ENCODE data around the gene NRCAM. TPM values are rescaled to one million over a fixed set of nuclear protein-coding genes. Genes with fewer than 3 reads are reported as not detected.

The NRCAM gene
- total RNA-seq, 1 experiment from 2014 or later, result 2.7 TPM

DNA sequence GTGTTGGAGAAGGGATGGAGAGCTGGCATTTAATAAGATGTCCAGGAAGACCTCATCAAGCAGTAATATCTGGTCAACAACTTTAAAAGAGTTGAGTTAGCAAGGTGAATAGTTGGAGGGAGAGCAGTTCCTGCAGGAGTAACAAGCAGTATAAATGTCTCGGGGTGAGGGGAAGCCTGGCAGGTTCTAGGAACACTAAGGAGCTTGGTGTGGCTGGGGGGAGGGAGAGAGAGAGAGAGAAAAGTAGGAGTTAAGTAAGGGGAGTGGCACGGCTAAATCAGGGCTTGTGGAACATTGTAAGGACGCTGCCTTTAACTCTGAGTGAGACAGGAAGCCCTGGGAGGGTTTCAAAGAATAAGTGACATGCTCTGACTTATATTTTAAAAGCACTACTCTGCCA, 304.0 kb downstream of the NRCAM start:
- ATAC-seq, result peak; percentile 28; the same call in 1 of the 2 replicates
- H3K36me3 Mint-ChIP-seq, result no peaks in the 10 kb centered on the region
- TF ChIP-seq CBFB (CRISPR knock-in tag; IDR thresholded peaks at IDR 0.05; ENCODE audit: low read depth) (no peak), PRRX2 (CRISPR knock-in tag; IDR thresholded peaks at IDR 0.05) (no peak), HMGA2 (CRISPR knock-in tag; IDR thresholded peaks at IDR 0.05) (no peak), ZNF232 (CRISPR knock-in tag; IDR thresholded peaks at IDR 0.05) (no peak), ETV6 (CRISPR knock-in tag; IDR thresholded peaks at IDR 0.05) (no peak), SP1 (CRISPR knock-in tag; conservative IDR thresholded peaks at IDR 0.05) (no peak), FOXK1 (CRISPR knock-in tag; IDR thresholded peaks at IDR 0.05) (no peak), SOX15 (CRISPR knock-in tag; IDR thresholded peaks at IDR 0.05) (no peak), TP53 (CRISPR knock-in tag; IDR thresholded peaks at IDR 0.05) (no peak), JUN (CRISPR knock-in tag; IDR thresholded peaks at IDR 0.05) (no peak)
- TF ChIP-seq, protein P1, sequence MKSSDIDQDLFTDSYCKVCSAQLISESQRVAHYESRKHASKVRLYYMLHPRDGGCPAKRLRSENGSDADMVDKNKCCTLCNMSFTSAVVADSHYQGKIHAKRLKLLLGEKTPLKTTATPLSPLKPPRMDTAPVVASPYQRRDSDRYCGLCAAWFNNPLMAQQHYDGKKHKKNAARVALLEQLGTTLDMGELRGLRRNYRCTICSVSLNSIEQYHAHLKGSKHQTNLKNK (CRISPR knock-in tag; IDR thresholded peaks at IDR 0.05), result no peak
- TF ChIP-seq, protein P2, sequence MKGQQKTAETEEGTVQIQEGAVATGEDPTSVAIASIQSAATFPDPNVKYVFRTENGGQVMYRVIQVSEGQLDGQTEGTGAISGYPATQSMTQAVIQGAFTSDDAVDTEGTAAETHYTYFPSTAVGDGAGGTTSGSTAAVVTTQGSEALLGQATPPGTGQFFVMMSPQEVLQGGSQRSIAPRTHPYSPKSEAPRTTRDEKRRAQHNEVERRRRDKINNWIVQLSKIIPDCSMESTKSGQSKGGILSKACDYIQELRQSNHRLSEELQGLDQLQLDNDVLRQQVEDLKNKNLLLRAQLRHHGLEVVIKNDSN (CRISPR knock-in tag; IDR thresholded peaks at IDR 0.05), result no peak
- TF ChIP-seq, protein P3, sequence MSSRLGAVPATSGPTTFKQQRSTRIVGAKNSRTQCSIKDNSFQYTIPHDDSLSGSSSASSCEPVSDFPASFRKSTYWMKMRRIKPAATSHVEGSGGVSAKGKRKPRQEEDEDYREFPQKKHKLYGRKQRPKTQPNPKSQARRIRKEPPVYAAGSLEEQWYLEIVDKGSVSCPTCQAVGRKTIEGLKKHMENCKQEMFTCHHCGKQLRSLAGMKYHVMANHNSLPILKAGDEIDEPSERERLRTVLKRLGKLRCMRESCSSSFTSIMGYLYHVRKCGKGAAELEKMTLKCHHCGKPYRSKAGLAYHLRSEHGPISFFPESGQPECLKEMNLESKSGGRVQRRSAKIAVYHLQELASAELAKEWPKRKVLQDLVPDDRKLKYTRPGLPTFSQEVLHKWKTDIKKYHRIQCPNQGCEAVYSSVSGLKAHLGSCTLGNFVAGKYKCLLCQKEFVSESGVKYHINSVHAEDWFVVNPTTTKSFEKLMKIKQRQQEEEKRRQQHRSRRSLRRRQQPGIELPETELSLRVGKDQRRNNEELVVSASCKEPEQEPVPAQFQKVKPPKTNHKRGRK (CRISPR knock-in tag; IDR thresholded peaks at IDR 0.05; ENCODE audit: borderline replicate concordance), result no peak
- TF ChIP-seq, protein P4, sequence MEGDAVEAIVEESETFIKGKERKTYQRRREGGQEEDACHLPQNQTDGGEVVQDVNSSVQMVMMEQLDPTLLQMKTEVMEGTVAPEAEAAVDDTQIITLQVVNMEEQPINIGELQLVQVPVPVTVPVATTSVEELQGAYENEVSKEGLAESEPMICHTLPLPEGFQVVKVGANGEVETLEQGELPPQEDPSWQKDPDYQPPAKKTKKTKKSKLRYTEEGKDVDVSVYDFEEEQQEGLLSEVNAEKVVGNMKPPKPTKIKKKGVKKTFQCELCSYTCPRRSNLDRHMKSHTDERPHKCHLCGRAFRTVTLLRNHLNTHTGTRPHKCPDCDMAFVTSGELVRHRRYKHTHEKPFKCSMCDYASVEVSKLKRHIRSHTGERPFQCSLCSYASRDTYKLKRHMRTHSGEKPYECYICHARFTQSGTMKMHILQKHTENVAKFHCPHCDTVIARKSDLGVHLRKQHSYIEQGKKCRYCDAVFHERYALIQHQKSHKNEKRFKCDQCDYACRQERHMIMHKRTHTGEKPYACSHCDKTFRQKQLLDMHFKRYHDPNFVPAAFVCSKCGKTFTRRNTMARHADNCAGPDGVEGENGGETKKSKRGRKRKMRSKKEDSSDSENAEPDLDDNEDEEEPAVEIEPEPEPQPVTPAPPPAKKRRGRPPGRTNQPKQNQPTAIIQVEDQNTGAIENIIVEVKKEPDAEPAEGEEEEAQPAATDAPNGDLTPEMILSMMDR (IDR thresholded peaks at IDR 0.05), result no peak

DNA sequence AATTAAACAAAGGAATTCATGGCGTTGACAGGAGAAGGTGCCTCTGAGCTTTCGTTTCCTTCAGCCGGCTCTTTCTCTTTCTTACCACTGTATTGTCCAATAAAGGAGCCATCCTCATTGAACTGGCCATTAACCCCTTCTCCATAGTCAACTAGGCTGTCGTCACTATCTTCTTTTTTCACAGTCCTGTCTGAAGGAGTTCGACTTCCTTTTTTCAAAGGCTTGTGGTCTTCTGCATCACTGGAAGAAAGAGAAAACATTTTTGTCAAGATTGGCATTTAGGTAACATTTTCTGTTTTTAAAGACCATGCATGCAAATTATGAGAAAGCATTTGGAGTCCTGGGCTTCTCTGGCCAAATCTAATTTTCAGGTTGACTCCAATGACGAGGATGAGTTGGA, 306.3 kb downstream of the NRCAM start:
- Mint-ChIP-seq H3K36me3 (no peaks in the 10 kb centered on the region), H3K4me1 (peaks cover 3% of the 10 kb centered on the region; the same call in 1 of the 2 replicates), H3K27me3 (ENCODE audit: low read depth) (no peaks in the 10 kb centered on the region), H3K9me3 (no peaks in the 10 kb centered on the region), H3K4me3 (no peak overlapping the region), H3K27ac (no peak overlapping the region)
- ATAC-seq, result no peak
- no peak for DNase-seq (ENCODE audit: low spot score)
- ChIA-PET POLR2A (no interaction called here), CTCF (interaction anchor here (1.8 kb wide), 1 partner anchor 36 kb away, joined by 5 read pairs; no protein-coding TSS in a partner anchor)
- no peak for TF ChIP-seq GABPB1 (CRISPR knock-in tag; IDR thresholded peaks at IDR 0.05)
- TF ChIP-seq, protein P1 (CRISPR knock-in tag; IDR thresholded peaks at IDR 0.05), result no peak
- TF ChIP-seq ZNF671 (CRISPR knock-in tag; IDR thresholded peaks at IDR 0.05), result no peak
- TF ChIP-seq, protein P3 (CRISPR knock-in tag; IDR thresholded peaks at IDR 0.05; ENCODE audit: borderline replicate concordance), result no peak
- TF ChIP-seq, protein P5, sequence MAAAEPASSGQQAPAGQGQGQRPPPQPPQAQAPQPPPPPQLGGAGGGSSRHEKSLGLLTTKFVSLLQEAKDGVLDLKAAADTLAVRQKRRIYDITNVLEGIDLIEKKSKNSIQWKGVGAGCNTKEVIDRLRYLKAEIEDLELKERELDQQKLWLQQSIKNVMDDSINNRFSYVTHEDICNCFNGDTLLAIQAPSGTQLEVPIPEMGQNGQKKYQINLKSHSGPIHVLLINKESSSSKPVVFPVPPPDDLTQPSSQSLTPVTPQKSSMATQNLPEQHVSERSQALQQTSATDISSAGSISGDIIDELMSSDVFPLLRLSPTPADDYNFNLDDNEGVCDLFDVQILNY (CRISPR knock-in tag; IDR thresholded peaks at IDR 0.05), result no peak
- TF ChIP-seq, protein P6, sequence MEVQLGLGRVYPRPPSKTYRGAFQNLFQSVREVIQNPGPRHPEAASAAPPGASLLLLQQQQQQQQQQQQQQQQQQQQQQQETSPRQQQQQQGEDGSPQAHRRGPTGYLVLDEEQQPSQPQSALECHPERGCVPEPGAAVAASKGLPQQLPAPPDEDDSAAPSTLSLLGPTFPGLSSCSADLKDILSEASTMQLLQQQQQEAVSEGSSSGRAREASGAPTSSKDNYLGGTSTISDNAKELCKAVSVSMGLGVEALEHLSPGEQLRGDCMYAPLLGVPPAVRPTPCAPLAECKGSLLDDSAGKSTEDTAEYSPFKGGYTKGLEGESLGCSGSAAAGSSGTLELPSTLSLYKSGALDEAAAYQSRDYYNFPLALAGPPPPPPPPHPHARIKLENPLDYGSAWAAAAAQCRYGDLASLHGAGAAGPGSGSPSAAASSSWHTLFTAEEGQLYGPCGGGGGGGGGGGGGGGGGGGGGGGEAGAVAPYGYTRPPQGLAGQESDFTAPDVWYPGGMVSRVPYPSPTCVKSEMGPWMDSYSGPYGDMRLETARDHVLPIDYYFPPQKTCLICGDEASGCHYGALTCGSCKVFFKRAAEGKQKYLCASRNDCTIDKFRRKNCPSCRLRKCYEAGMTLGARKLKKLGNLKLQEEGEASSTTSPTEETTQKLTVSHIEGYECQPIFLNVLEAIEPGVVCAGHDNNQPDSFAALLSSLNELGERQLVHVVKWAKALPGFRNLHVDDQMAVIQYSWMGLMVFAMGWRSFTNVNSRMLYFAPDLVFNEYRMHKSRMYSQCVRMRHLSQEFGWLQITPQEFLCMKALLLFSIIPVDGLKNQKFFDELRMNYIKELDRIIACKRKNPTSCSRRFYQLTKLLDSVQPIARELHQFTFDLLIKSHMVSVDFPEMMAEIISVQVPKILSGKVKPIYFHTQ (CRISPR knock-in tag; IDR thresholded peaks at IDR 0.05), result no peak
- TF ChIP-seq, protein P7, sequence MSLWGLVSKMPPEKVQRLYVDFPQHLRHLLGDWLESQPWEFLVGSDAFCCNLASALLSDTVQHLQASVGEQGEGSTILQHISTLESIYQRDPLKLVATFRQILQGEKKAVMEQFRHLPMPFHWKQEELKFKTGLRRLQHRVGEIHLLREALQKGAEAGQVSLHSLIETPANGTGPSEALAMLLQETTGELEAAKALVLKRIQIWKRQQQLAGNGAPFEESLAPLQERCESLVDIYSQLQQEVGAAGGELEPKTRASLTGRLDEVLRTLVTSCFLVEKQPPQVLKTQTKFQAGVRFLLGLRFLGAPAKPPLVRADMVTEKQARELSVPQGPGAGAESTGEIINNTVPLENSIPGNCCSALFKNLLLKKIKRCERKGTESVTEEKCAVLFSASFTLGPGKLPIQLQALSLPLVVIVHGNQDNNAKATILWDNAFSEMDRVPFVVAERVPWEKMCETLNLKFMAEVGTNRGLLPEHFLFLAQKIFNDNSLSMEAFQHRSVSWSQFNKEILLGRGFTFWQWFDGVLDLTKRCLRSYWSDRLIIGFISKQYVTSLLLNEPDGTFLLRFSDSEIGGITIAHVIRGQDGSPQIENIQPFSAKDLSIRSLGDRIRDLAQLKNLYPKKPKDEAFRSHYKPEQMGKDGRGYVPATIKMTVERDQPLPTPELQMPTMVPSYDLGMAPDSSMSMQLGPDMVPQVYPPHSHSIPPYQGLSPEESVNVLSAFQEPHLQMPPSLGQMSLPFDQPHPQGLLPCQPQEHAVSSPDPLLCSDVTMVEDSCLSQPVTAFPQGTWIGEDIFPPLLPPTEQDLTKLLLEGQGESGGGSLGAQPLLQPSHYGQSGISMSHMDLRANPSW (CRISPR knock-in tag; conservative IDR thresholded peaks at IDR 0.05; ENCODE audit: low read depth), result no peak
- TF ChIP-seq, protein P2 (CRISPR knock-in tag; IDR thresholded peaks at IDR 0.05), result no peak
- no peak for TF ChIP-seq SMAD4 (CRISPR knock-in tag; IDR thresholded peaks at IDR 0.05)
- no peak for TF ChIP-seq SP1 (CRISPR knock-in tag; conservative IDR thresholded peaks at IDR 0.05)
- TF ChIP-seq HMGA2 (CRISPR knock-in tag; IDR thresholded peaks at IDR 0.05), result no peak
- no peak for TF ChIP-seq ZNF232 (CRISPR knock-in tag; IDR thresholded peaks at IDR 0.05)

More for the DNA sequence above, 304.0 kb downstream of the NRCAM start:
- Mint-ChIP-seq H3K27me3 (ENCODE audit: low read depth) (no peaks in the 10 kb centered on the region), H3K4me3 (no peak overlapping the region), H3K27ac (no peak overlapping the region), H3K9me3 (no peaks in the 10 kb centered on the region), H3K4me1 (peaks cover 3% of the 10 kb centered on the region; the same call in 1 of the 2 replicates)
- POLR2A ChIA-PET, result no interaction called here
- no peak for DNase-seq (ENCODE audit: low spot score)
- CTCF ChIA-PET, result interaction anchor here (0.9 kb wide), 1 partner anchor 38 kb away, joined by 3 read pairs; no protein-coding TSS in a partner anchor
